ENCODE results near the gene GUK1.
A peak's percentile ranks its signal among the peaks of the same experiment; 100 is the strongest.

The GUK1 gene

DNA sequence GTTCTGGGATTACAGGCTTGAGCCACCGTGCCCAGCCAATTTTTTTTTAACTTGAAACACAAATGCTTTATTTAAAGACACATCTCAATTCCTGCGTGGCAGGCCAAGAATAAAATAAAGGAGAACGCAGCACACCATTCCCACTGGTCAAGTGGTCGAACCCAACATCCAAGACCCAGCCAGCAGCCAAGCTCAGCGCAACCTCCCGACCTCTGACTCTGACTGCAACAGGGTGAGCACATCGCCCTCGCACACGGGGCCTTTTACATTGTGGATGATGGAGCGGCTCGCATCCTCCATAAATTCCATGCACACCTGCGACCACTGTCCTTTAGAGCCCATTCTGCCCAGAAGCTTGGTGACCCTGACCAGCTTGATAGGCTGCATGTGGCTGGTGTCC is 5.5 kb upstream of the GUK1 start:
- H3K4me3 ChIP-seq (ENCODE audit: low read depth, low read length): no peak overlapping the region

DNA sequence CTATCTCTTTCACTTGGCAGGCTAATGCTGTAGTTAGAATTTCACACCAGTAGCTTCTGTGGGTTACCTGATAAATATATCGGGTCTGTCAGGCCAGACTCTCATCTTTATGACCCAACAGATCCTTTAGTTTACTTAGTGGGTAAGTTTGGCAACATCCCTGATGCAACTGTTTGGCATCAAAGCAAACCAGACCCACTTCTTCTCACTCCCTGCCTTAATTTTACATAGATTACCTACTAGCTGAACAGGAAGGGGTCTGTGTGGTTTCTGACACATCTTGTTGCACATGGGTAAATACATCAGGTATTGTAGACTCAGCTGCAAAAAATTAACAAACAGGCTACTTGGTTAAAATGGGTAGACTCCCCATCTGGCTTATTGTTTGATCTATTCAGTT is 3.2 kb upstream of the GUK1 start:
- peaks cover 42% of the 10 kb centered on the region for H3K27me3 ChIP-seq (ENCODE audit: insufficient read depth, low read length)
- H3K4me1 ChIP-seq (ENCODE audit: control insufficient read depth, insufficient read depth, low read length, unreplicated experiment): peaks cover 1% of the 10 kb centered on the region
- peaks cover 16% of the 10 kb centered on the region for H3K79me2 ChIP-seq (ENCODE audit: control insufficient read depth, insufficient read depth, low read length, unreplicated experiment)
- no peak overlapping the region for H3K27ac ChIP-seq (ENCODE audit: low read depth, low read length)
- H3K36me3 ChIP-seq (ENCODE audit: insufficient read depth, low read length): no peaks in the 10 kb centered on the region
- H3K4me3 ChIP-seq (ENCODE audit: low read depth, low read length): no peak overlapping the region
- no peak overlapping the region for H2AFZ ChIP-seq (ENCODE audit: low read length, unreplicated experiment)

More for the DNA sequence above, 5.5 kb upstream of the GUK1 start:
- no peak overlapping the region for H3K27ac ChIP-seq (ENCODE audit: low read depth, low read length)
- H3K79me2 ChIP-seq (ENCODE audit: control insufficient read depth, insufficient read depth, low read length, unreplicated experiment): no peaks in the 10 kb centered on the region
- H3K4me1 ChIP-seq (ENCODE audit: control insufficient read depth, insufficient read depth, low read length, unreplicated experiment): no peaks in the 10 kb centered on the region
- no peaks in the 10 kb centered on the region for H3K36me3 ChIP-seq (ENCODE audit: insufficient read depth, low read length)
- H3K27me3 ChIP-seq (ENCODE audit: insufficient read depth, low read length): peaks cover 42% of the 10 kb centered on the region
- H2AFZ ChIP-seq (ENCODE audit: low read length, unreplicated experiment): no peak overlapping the region

DNA sequence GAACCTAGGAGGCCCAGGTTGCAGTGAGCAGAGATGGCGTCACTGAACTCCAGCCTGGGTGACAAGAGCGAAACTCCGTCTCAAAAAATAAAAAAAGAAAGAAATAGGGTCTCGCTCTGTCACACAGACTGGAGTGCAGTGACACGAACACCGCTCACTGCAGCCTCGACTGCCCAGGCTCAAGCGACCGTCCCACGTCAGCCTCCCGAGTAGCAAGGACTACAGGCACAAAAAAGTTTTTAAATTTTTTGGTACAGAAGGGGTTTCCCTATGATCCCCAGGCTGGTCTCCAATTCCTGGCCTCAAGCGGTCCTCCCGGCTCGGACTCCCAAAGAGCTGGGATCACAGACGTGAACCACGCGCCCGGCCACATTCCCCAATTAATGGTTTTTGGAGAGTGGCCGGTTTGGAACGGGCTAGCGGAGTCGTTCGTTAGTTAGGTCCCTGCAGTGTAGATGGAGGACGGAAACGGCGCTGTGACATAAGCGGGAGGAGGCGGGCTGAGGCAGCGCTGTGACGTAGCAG is 611 bp upstream of the GUK1 start:
- peak overlapping the region; percentile 47 for H2AFZ ChIP-seq (ENCODE audit: low read length, unreplicated experiment)
- H3K27ac ChIP-seq (ENCODE audit: low read depth, low read length): peak overlapping the region; percentile 67
- H3K27me3 ChIP-seq (ENCODE audit: insufficient read depth, low read length): peaks cover 32% of the 10 kb centered on the region
- H3K36me3 ChIP-seq (ENCODE audit: insufficient read depth, low read length): no peaks in the 10 kb centered on the region
- peaks cover 42% of the 10 kb centered on the region for H3K79me2 ChIP-seq (ENCODE audit: control insufficient read depth, insufficient read depth, low read length, unreplicated experiment)
- H3K4me3 ChIP-seq (ENCODE audit: low read depth, low read length): peak overlapping the region; percentile 86
- peaks cover 19% of the 10 kb centered on the region for H3K4me1 ChIP-seq (ENCODE audit: control insufficient read depth, insufficient read depth, low read length, unreplicated experiment)

- Histone ChIP-seq H3K79me2 (ENCODE audit: control insufficient read depth, insufficient read depth, low read length, unreplicated experiment) (peaks cover 55% of the 10 kb centered on the region), H2AFZ (ENCODE audit: low read length, unreplicated experiment) (no peak overlapping the region), H3K27ac (ENCODE audit: low read depth, low read length) (peak overlapping the region; percentile 91), H3K4me1 (ENCODE audit: control insufficient read depth, insufficient read depth, low read length, unreplicated experiment) (peaks cover 19% of the 10 kb centered on the region), H3K4me3 (ENCODE audit: low read depth, low read length) (peak overlapping the region; percentile 86), H3K27me3 (ENCODE audit: insufficient read depth, low read length) (peaks cover 19% of the 10 kb centered on the region), H3K36me3 (ENCODE audit: insufficient read depth, low read length) (no peaks in the 10 kb centered on the region)
These were observed 696 bp downstream of the GUK1 start for GRCh38 chr1:228140724-228141225.

DNA sequence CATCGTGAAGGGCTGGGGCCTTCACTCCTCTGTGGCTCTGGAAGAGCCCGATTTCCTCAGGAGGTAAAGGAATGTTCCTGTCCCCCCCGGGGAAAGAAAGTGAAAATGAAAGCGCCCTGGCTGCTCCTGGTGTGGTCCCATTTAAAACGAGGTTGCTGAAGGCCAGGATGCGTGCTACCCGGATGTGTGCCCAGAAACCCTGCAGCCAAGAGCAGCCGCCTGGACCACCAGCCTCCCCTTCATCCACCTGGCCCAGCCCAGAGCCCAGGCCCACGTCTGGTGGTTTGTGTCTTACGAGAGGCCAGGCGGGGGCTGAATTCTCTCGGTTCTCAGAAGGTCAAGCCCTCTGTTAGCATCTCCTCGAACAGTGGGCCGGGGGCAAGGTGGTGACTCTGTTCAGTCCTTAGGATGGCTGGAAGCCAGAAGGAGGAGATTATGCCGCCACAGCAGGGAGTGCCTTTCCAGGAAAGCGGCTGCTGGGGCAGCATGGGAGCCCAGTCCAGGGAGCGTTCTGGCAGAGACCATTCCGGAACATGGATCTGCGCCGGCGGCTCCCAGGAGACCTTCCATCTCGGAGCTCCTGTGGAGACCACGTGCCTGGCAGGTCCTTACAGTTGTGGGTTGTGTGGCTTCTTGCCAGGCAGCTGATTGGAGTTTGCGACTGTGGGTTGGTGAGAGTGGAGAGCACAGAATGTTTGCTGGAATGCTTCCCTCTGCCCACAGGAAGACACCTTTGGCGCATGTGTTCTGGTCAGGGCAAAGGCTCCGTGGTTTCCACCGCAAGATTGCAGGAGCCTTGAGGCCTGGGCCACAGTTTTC is 1.4 kb downstream of the GUK1 start:
- no peaks in the 10 kb centered on the region for H3K36me3 ChIP-seq (ENCODE audit: insufficient read depth, low read length)
- H3K79me2 ChIP-seq (ENCODE audit: control insufficient read depth, insufficient read depth, low read length, unreplicated experiment): peaks cover 61% of the 10 kb centered on the region
- peak overlapping the region; percentile 86 for H3K4me3 ChIP-seq (ENCODE audit: low read depth, low read length)
- no peak overlapping the region for H2AFZ ChIP-seq (ENCODE audit: low read length, unreplicated experiment)
- H3K27ac ChIP-seq (ENCODE audit: low read depth, low read length): peak overlapping the region; percentile 91
- peaks cover 19% of the 10 kb centered on the region for H3K4me1 ChIP-seq (ENCODE audit: control insufficient read depth, insufficient read depth, low read length, unreplicated experiment)
- H3K27me3 ChIP-seq (ENCODE audit: insufficient read depth, low read length): peaks cover 12% of the 10 kb centered on the region

- no peak overlapping the region for H2AFZ ChIP-seq (ENCODE audit: low read length, unreplicated experiment)
- H3K27ac ChIP-seq (ENCODE audit: low read depth, low read length): peak overlapping the region; percentile 91
- peak overlapping the region; percentile 86 for H3K4me3 ChIP-seq (ENCODE audit: low read depth, low read length)
- peaks cover 69% of the 10 kb centered on the region for H3K79me2 ChIP-seq (ENCODE audit: control insufficient read depth, insufficient read depth, low read length, unreplicated experiment)
- peaks cover 4% of the 10 kb centered on the region; the same call in 1 of the 2 replicates for H3K27me3 ChIP-seq (ENCODE audit: insufficient read depth, low read length)
- peaks cover 19% of the 10 kb centered on the region for H3K4me1 ChIP-seq (ENCODE audit: control insufficient read depth, insufficient read depth, low read length, unreplicated experiment)
- no peaks in the 10 kb centered on the region for H3K36me3 ChIP-seq (ENCODE audit: insufficient read depth, low read length)
These were observed 2.1 kb downstream of the GUK1 start for GRCh38 chr1:228142155-228142691.

- peaks cover 74% of the 10 kb centered on the region for H3K79me2 ChIP-seq (ENCODE audit: control insufficient read depth, insufficient read depth, low read length, unreplicated experiment)
- no peak overlapping the region for H3K27ac ChIP-seq (ENCODE audit: low read depth, low read length)
- H3K27me3 ChIP-seq (ENCODE audit: insufficient read depth, low read length): 0 out of 2 replicates have a peak, but pooled peaks cover under 1% of the 10 kb centered on the region
- H2AFZ ChIP-seq (ENCODE audit: low read length, unreplicated experiment): no peak overlapping the region
- H3K36me3 ChIP-seq (ENCODE audit: insufficient read depth, low read length): no peaks in the 10 kb centered on the region
- H3K4me3 ChIP-seq (ENCODE audit: low read depth, low read length): peak overlapping the region; percentile 86
- peaks cover 19% of the 10 kb centered on the region for H3K4me1 ChIP-seq (ENCODE audit: control insufficient read depth, insufficient read depth, low read length, unreplicated experiment)
These were observed 2.6 kb downstream of the GUK1 start for GRCh38 chr1:228142701-228143136.

DNA sequence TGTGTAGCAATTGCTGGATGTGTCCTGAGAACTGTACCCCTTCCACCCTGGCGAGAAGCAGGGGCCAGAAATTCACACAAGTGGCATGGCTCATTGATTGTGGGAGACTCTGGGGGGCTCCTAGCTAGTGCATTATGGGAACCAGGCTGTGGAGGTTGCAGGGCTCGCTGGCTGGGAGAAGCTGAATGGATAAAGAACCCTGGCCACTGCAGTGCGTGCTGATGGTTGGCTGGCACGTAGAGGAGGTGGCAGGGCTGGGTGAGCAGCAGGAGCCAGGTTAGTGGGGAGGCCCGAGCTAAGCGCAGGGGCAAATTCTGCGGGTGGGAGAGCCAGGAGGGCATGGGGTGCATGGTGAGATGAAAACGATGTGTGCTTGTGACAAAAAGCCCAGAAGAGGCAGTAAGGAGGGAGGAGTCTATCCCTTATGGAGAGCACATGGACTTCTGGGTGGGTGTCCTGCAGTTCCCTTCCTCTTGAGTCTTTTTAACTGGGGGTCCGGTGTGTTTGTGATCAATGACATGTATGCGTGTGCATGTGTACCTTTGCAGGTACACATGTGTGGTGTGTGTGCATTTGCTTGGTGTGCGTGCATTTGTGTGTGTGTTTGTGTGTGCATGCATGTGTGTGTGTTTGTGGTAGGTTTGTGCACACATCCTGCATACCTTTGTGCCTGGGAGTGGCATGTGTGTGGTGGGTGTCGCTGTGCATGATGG is 3.6 kb downstream of the GUK1 start:
- Histone ChIP-seq H3K4me1 (ENCODE audit: control insufficient read depth, insufficient read depth, low read length, unreplicated experiment) (peaks cover 26% of the 10 kb centered on the region), H3K27me3 (ENCODE audit: insufficient read depth, low read length) (no peaks in the 10 kb centered on the region), H3K36me3 (ENCODE audit: insufficient read depth, low read length) (no peaks in the 10 kb centered on the region), H3K27ac (ENCODE audit: low read depth, low read length) (no peak overlapping the region), H3K79me2 (ENCODE audit: control insufficient read depth, insufficient read depth, low read length, unreplicated experiment) (peaks cover 75% of the 10 kb centered on the region), H3K4me3 (ENCODE audit: low read depth, low read length) (no peak overlapping the region), H2AFZ (ENCODE audit: low read length, unreplicated experiment) (no peak overlapping the region)

DNA sequence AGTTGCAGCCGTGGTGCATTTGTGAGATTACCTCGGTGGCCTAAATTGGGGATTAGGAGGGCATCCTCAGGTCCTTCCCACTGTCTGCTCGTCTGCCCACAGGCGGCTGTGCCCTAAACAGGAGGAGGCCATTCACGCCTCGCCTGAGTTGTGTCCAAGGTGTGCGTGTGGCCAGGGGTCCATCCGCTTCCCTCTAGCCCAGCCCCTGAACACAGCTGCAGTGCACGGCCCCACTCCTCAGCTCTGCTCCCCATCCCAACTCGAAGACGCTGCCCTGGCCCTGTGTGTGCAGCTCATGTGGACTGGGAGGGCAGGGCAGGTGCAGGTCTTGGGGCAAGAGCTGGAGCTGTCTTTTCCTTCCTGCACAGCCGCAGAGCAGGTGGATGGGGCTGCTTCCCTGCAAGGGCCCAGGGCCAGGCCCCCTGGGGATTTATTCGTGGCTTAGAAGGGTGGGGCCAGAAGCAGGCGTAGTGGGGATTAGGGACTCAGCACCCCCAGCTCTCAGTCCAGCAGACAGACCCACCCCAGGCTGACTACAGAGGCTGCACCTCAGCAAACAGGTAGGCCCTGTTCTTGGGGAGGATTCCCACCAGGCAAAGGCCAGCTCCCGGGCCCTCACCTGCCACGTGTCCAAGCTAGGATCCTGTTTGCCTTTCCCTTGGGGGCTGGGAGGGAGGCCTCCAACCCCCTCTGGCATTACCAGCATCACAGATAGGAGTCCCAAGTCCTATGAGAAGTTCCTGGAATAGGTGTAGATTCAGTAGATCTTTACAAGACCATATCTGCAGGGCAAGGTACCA is 4.3 kb downstream of the GUK1 start:
- Histone ChIP-seq H3K4me1 (ENCODE audit: control insufficient read depth, insufficient read depth, low read length, unreplicated experiment) (peaks cover 33% of the 10 kb centered on the region), H3K36me3 (ENCODE audit: insufficient read depth, low read length) (no peaks in the 10 kb centered on the region), H3K27ac (ENCODE audit: low read depth, low read length) (no peak overlapping the region), H3K27me3 (ENCODE audit: insufficient read depth, low read length) (no peaks in the 10 kb centered on the region), H3K4me3 (ENCODE audit: low read depth, low read length) (no peak overlapping the region), H2AFZ (ENCODE audit: low read length, unreplicated experiment) (no peak overlapping the region), H3K79me2 (ENCODE audit: control insufficient read depth, insufficient read depth, low read length, unreplicated experiment) (peaks cover 82% of the 10 kb centered on the region)

GRCh38 chr1:228144993-228145343 is 4.9 kb downstream of the GUK1 start:
- Histone ChIP-seq H2AFZ (ENCODE audit: low read length, unreplicated experiment) (no peak overlapping the region), H3K4me3 (ENCODE audit: low read depth, low read length) (no peak overlapping the region), H3K27me3 (ENCODE audit: insufficient read depth, low read length) (no peaks in the 10 kb centered on the region), H3K27ac (ENCODE audit: low read depth, low read length) (no peak overlapping the region), H3K36me3 (ENCODE audit: insufficient read depth, low read length) (no peaks in the 10 kb centered on the region), H3K4me1 (ENCODE audit: control insufficient read depth, insufficient read depth, low read length, unreplicated experiment) (peaks cover 39% of the 10 kb centered on the region), H3K79me2 (ENCODE audit: control insufficient read depth, insufficient read depth, low read length, unreplicated experiment) (peaks cover 88% of the 10 kb centered on the region)

Data from ACC112 (cell line).